IMR-90 (cell line): Measurements from ENCODE around the gene SLC9A3.

Experiments used
- CEBPB ChIP-seq: IDR thresholded peaks from 2 replicates; pipeline ENCODE4 v1.6.1; 2012; ENCODE audit warnings: low read depth, low read length, improper control_type of control experiment
- CTCF ChIP-seq: conservative IDR thresholded peaks from 2 replicates; pipeline ENCODE4 v1.5.1; 2012; ENCODE audit warnings: mild to moderate bottlenecking, low read depth, low read length, improper control_type of control experiment
- FOS ChIP-seq: fragments of 150-350 bp; IDR thresholded peaks from 2 replicates; pipeline ENCODE4 v1.6.1; 2016; ENCODE audit warnings: low read depth, low read length
- MXI1 ChIP-seq: IDR thresholded peaks from 2 replicates; pipeline ENCODE4 v1.6.1; 2012; ENCODE audit warnings: low read depth, mild to moderate bottlenecking, low read length, moderate library complexity, borderline replicate concordance
- POLR2A ChIP-seq: IDR thresholded peaks from 2 replicates; pipeline ENCODE4 v1.6.1; 2012; ENCODE audit warnings: mild to moderate bottlenecking, low read depth, low read length
- RAD21 ChIP-seq: IDR thresholded peaks from 2 replicates; pipeline ENCODE4 v1.6.1; 2012; ENCODE audit warnings: low read length, improper control_type of control experiment
- RCOR1 ChIP-seq: IDR thresholded peaks from 2 replicates; pipeline ENCODE4 v1.6.1; 2012; ENCODE audit warnings: mild to moderate bottlenecking, low read length, improper control_type of control experiment; ENCODE audit not compliant: insufficient replicate concordance
- RFX5 ChIP-seq: IDR thresholded peaks from 2 replicates; pipeline ENCODE4 v1.8.0; 2012; ENCODE audit warnings: low read depth, mild to moderate bottlenecking, low read length, moderate library complexity
- SMC3 ChIP-seq: fragments of 150-350 bp; IDR thresholded peaks from 2 replicates; pipeline ENCODE4 v1.6.1; 2016; ENCODE audit warnings: low read depth, mild to moderate bottlenecking, antibody characterized with exemption, low read length, moderate library complexity
- TF ChIP-seq, protein P1 (sequence below): fragments of 150-350 bp; IDR thresholded peaks from 2 replicates; pipeline ENCODE4 v1.6.1; 2016; ENCODE audit warnings: low read depth, mild to moderate bottlenecking, low read length, moderate library complexity, borderline replicate concordance

- TF ChIP-seq CTCF (no peak), SMC3 (no peak), RCOR1 (no peak), CEBPB (no peak), RAD21 (no peak), FOS (no peak), POLR2A (no peak), RFX5 (no peak), MXI1 (no peak)
- TF ChIP-seq, protein P1, sequence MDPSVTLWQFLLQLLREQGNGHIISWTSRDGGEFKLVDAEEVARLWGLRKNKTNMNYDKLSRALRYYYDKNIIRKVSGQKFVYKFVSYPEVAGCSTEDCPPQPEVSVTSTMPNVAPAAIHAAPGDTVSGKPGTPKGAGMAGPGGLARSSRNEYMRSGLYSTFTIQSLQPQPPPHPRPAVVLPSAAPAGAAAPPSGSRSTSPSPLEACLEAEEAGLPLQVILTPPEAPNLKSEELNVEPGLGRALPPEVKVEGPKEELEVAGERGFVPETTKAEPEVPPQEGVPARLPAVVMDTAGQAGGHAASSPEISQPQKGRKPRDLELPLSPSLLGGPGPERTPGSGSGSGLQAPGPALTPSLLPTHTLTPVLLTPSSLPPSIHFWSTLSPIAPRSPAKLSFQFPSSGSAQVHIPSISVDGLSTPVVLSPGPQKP: no peak
These were observed 93.9 kb downstream of the SLC9A3 start for GRCh38 chr5:430214-430925.
